ENCODE data around the gene NFIA.
A peak's percentile ranks its signal among the peaks of the same experiment; 100 is the strongest.

NFIA gene

GRCh38 chr1:61053712-61054600 lies 28.4 kb upstream of the NFIA start:
- no peak for DNase-seq (ENCODE audit: low read depth, low spot score)
- in situ Hi-C loops (cut with HindIII; ENCODE audit: low sequenced_read_pairs): no loop called here
- H3K4me3 ChIP-seq (ENCODE audit: low read depth, low read length): no peak overlapping the region
- no peak for TF ChIP-seq CTCF (IDR thresholded peaks at IDR 0.05; ENCODE audit: low read depth, low read length)

GRCh38 chr1:61054601-61054993 lies 27.8 kb upstream of the NFIA start:
- no peak for TF ChIP-seq CTCF (IDR thresholded peaks at IDR 0.05; ENCODE audit: low read depth, low read length)
- H3K4me3 ChIP-seq (ENCODE audit: low read depth, low read length): no peak overlapping the region
- in situ Hi-C loops (cut with HindIII; ENCODE audit: low sequenced_read_pairs): no loop called here
- no peak for DNase-seq (ENCODE audit: low read depth, low spot score)

- in situ Hi-C loops (cut with HindIII; ENCODE audit: low sequenced_read_pairs): no loop called here
- TF ChIP-seq CTCF (IDR thresholded peaks at IDR 0.05; ENCODE audit: low read depth, low read length): no peak
- no peak overlapping the region for H3K4me3 ChIP-seq (ENCODE audit: low read depth, low read length)
- DNase-seq (ENCODE audit: low read depth, low spot score): peak; percentile 26
Measured at GRCh38 chr1:61055110-61055614, 27.2 kb upstream of the NFIA start.

- no peak for TF ChIP-seq CTCF (IDR thresholded peaks at IDR 0.05; ENCODE audit: low read depth, low read length)
- H3K4me3 ChIP-seq (ENCODE audit: low read depth, low read length): no peak overlapping the region
- no peak for DNase-seq (ENCODE audit: low read depth, low spot score)
- in situ Hi-C loops (cut with HindIII; ENCODE audit: low sequenced_read_pairs): no loop called here
Measured at GRCh38 chr1:61056196-61056572, 26.2 kb upstream of the NFIA start.

- DNase-seq (ENCODE audit: low read depth, low spot score): peak; percentile 52
Measured at GRCh38 chr1:61056573-61057439, 25.6 kb upstream of the NFIA start.

More at GRCh38 chr1:61056573-61057439, 25.6 kb upstream of the NFIA start:
- in situ Hi-C loops (cut with HindIII; ENCODE audit: low sequenced_read_pairs): no loop called here
- peak overlapping the region; percentile 61 for H3K4me3 ChIP-seq (ENCODE audit: low read depth, low read length)
- TF ChIP-seq CTCF (IDR thresholded peaks at IDR 0.05; ENCODE audit: low read depth, low read length): no peak

Measured in astrocyte of the spinal cord (primary cell).